ENCODE data around the gene CORIN.

Gene CORIN

GRCh38 chr4:47837908-47838294 is at the start of gene CORIN:
TSS of gene CORIN (minus strand) at chr4:47838067. CDS start at chr4:47837949, 118 bp downstream.
- no peak for DNase-seq (ENCODE audit: low read depth in 2 of 2)

GRCh38 chr4:47882228-47882627 is 44.4 kb upstream of the CORIN start:
- no peak for DNase-seq (ENCODE audit: low read depth in 2 of 2)

DNA sequence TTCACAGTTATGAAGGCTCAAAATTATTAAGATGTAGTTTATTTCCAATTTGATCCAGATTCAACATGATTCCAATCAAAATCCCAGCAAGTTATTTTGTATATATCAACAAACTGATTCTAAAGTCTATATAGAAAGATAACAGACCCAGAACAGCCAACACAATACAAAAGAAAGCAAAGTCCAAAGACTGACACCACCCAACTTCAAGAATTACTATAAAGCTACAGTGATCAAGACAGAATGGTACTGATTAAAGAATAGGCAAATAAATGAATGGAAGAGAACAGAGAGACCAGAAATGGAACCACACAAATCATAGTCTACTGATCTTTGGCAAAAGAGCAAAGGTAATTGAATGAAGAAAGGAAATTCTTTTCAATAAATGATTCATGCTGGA is 41.6 kb upstream of the CORIN start:
- DNase-seq (ENCODE audit: low read depth in 2 of 2) = no peak

DNA sequence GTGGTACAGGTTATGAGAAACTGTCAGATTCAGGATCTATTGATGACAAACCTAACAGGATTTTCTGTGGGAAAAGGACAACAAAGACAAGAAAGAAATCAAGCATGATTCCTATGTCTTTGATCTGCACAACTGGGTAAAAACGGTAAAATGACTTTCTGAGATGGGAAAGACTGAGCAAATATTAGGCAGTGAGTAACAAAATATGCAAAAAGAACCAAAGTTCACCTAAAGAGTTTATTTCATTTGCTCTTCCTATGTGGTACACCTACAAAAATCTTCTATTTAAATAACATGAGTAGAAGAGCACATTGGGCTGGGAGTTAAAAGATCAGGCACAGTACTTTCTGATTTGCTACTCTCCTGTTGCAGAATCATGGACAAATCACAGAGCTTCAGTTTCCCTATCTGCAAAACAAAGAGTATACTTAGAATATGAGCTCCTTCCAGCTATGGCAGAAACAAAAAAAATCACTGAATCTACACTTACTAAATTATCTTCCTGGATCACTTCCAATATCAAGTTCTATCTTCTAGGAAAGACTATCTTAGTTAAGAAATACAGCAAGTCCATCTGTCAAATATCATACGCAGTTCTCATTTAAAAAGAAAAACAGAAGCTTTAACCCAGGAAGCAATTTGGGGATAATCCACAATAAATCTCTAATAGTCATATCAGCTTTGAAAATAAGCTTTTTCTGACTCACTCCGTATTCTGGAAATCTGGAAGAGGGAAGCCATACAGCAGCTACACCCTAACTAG is 39.1 kb upstream of the CORIN start:
- DNase-seq (ENCODE audit: low read depth in 2 of 2) = no peak

GRCh38 chr4:47876310-47876709 is 38.4 kb upstream of the CORIN start:
- no peak for DNase-seq (ENCODE audit: low read depth in 2 of 2)

DNA sequence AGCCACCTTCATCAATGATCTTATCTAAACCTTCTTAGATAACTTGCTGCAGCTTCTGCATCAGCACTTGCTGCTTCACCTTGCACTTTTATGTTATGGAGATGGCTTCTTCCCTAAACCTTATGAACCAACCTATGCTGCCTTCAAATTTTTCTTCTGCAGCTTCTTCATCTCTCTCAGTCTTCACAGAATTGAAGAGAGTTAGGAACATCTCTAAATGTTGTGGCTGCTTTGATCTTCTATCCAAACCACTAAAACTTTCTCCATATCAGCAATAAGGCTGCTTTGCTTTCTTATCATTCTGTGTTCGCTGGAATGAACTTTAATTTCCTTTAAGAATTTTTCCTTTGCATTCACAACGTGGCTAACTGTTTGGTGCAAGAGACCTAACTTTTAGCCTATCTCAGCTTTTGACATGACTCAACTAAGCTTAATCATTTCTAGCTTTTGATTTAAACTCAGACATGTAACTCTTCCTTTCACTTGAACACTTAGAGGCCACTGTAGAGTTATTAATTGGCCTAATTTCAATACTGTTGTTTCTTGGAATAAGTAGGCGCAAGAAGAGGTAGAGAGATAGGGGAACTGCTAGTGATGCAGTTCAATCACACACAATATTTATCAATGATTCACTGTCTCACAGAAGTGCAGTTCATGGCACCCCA is 36.1 kb upstream of the CORIN start:
- no peak for DNase-seq (ENCODE audit: low read depth in 2 of 2)

- DNase-seq (ENCODE audit: low read depth in 2 of 2) = no peak
These were observed 25.6 kb upstream of the CORIN start for GRCh38 chr4:47863486-47863885.

- DNase-seq (ENCODE audit: low read depth in 2 of 2) = no peak
These were observed 24.4 kb upstream of the CORIN start for GRCh38 chr4:47862297-47862696.

GRCh38 chr4:47860305-47860704 is 22.4 kb upstream of the CORIN start:
- no peak for DNase-seq (ENCODE audit: low read depth in 2 of 2)

DNA sequence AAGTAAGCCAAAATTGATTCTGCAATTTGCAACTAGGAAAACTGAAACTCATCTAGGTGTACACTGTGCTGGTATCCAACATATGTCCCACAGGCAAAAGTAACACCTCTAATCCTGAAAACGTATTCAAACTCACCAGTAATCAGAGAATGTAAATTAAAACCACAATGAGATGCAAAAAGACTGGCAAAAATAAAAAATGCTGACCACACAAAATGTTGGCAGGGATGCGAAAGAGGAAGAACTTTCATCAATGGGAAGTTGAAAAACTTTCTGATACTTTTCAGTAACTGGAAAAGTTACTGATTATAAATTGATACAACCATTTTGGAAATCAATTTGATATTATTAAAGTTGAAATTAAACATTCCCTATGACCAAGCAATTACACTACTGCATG is 20.1 kb upstream of the CORIN start:
- DNase-seq (ENCODE audit: low read depth in 2 of 2) = no peak

DNA sequence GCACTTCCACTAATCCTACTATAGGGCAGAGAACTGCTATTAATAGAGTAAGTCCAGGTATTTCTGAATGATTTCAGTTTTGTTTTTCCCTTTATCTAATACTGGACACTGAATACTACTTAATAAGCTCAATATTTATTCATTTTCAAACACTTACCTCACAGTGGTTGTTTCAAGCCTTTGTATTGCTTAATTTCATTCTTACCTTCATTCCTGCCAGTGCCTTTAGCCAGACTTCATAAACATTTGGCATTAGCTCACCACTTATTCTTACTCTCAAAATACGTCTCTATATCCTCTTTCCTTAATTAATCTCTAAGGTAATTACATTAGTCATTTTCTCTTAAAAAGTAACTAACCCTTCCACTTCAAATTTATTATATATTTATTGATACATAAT is 18.8 kb upstream of the CORIN start:
- DNase-seq (ENCODE audit: low read depth in 2 of 2) = no peak

DNA sequence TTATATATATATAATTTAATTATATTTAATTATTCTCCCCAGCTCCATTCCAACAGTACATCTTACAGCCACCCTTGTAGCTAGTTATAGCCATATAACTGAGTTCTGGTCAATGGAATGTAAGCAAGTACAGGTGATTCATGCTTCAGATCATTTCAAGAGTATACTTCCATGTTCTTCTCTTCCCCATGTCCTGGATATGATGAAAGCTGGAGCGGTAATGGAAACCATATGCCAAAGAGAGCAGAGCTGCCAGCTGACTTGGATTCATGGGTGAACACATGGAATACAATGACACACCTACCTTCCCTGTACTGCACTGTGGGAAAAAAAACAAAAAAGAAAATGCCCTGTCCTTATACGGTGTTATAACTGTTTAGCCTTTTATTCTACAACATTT is 17.5 kb upstream of the CORIN start:
- DNase-seq (ENCODE audit: low read depth in 2 of 2) = no peak

GRCh38 chr4:47852136-47852535 is 14.3 kb upstream of the CORIN start:
- DNase-seq (ENCODE audit: low read depth in 2 of 2) = no peak

GRCh38 chr4:47849466-47849865 is 11.6 kb upstream of the CORIN start:
- no peak for DNase-seq (ENCODE audit: low read depth in 2 of 2)

DNA sequence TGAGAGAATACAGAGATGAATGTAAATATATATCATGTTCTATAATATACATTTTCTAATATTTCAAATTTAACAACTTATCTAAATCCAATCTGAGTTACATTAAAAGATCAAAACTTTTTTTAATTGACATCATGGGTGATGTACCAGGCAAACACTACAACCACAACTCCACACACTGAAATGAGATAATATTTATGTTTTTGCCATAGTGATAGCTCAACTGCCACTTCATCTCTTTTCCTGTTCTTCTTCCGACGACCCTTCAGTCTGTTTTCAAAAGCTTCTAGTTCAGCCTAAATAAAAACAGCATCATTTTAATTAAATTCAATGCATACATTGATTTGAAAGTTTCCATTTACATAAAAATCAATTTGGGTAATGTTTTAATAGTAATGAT is 10.2 kb upstream of the CORIN start:
- DNase-seq (ENCODE audit: low read depth in 2 of 2) = no peak

DNA sequence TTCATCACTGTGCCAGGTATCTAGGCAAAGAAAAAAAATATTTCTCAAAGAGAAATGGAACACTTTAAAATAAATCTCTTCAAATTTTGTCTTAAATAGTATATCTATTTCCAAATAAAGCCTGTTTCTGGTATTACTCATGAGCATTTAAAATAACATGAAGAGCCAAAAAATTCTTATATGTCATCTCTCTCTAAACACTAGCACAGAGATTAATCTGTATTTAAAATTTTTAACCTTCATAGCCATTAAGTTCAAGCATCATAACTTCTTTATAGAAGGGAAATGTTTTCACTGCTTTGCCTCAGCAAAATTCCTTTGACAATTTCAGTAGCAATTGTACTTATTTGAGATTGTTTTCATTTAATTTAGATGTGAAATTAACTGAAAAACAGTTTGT is 5.1 kb upstream of the CORIN start:
- no peak for DNase-seq (ENCODE audit: low read depth in 2 of 2)

DNA sequence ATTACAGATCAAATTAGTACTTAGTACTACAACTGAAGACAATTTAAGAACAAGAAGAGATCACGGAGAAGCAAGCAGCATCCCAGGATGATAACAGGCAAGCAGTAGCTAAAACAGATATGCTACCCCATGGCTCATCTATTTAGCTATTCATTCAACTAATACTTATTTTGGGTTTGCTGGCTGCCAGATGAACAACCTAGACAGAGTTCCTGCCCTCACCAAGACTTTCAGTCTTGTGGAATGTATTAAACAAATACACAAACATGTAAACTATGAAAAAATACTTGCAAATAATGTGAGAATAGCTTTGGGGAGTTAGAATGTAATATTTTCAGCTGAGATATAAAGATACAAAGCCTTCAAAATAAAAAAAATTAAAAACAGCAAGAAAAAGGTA is 2.4 kb upstream of the CORIN start:
- DNase-seq (ENCODE audit: low read depth in 2 of 2) = no peak

DNA sequence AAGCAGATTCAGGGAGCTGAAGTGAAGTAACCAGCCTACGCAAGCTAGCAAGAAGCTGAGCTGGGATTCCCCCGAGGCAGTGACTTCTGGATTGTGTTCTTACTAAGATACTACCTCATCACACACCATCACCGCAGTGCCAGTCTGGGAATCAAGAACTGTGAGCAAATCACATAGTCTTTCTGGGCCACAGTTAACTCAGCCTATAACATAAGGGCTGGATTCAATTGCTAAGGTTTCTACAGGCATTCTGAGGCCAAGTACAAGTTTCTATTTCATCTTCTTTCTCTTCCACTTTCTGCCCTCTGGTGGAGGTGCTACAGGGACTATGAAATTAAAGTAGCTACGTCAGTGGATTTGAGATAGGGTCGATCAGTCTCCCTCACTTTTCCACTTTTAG is 1.4 kb upstream of the CORIN start:
- DNase-seq (ENCODE audit: low read depth in 2 of 2) = peak; percentile 61 to 64

- no peak for DNase-seq (ENCODE audit: low read depth in 2 of 2)
These were observed 578 bp upstream of the CORIN start for GRCh38 chr4:47838445-47838844.

DNA sequence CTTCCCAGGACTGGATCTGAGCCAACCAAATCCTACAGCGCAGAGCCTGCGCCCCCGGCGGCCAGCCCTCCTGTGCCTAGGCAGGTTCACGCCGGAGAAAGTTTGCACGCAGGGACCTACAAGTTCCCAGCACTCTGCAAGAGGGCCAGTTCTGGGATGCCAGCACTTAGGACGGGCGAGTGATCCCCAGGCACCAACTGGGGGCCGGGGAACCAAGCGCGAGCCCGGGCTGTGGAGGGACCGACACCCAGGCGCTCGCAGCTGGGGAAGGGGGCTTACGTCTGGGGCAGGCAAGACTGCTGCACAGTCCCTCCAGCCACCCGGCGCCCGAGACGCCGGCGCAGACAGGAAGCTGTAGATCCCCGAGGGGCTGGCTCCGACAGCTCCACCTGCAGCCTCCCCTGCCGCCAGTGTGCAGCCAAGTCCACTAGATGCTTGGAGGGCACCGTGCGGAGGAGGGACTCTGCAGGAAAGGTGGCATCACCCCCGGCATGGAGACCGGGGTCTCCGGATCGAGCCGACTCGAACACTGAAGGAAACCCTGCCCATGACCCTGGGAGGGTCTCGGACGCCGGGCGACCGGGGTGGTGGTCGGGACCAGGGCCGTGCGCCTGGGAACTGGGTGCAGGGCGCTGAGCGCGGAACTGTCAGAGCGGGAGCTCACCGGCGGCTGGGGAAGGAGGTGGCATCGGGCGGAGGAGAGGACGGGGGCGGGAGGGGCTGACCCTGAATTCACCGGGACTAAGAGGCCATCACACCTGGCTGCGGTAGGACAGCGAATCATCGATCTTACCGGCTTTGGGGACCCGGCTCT is 566 bp downstream of the CORIN start:
- DNase-seq (ENCODE audit: low read depth in 2 of 2) = peak in 1 of 2 donors; percentile 25

- peak; percentile 41 to 57 for DNase-seq (ENCODE audit: low read depth in 2 of 2)
These were observed 1.2 kb downstream of the CORIN start for GRCh38 chr4:47836641-47837093.

GRCh38 chr4:47835494-47835893 is 2.4 kb downstream of the CORIN start:
- no peak for DNase-seq (ENCODE audit: low read depth in 2 of 2)
